Spinal cord (tissue), 10 donors: ENCODE data around the gene LSM7. TPM values are rescaled to one million over a fixed set of nuclear protein-coding genes. Genes with fewer than 3 reads are reported as not detected.

Source experiments
- DNase-seq, 6 donors: peaks; one replicate each; pipeline versions ENCODE4 v3.0.0 to v3.0.0-alpha.2; 2013 to 2015; ENCODE audit warnings: low spot score in 6 of 6, low read depth in 4 of 6
- H3K27ac ChIP-seq: one replicate; pipeline ENCODE4 v1.5.1; 2013; ENCODE audit warnings: low read depth, low read length, control low read depth
- H3K27me3 ChIP-seq: one replicate; pipeline ENCODE4 v1.6.1; 2013; ENCODE audit warnings: low read length; ENCODE audit not compliant: control insufficient read depth, insufficient read depth
- H3K36me3 ChIP-seq: one replicate; pipeline ENCODE4 v1.6.1; 2013; ENCODE audit warnings: low read length; ENCODE audit not compliant: control insufficient read depth, insufficient read depth
- H3K4me1 ChIP-seq: one replicate; pipeline ENCODE4 v1.6.1; 2013; ENCODE audit warnings: low read length; ENCODE audit not compliant: control insufficient read depth, insufficient read depth
- H3K4me3 ChIP-seq: one replicate; pipeline ENCODE4 v1.5.1; 2013; ENCODE audit warnings: low read depth, low read length, control low read depth
- H3K9me3 ChIP-seq: one replicate; pipeline ENCODE4 v1.6.1; 2013; ENCODE audit warnings: low read length; ENCODE audit not compliant: control insufficient read depth, insufficient read depth
- WGBS: methylation state at CpG from one replicate; pipeline ENCODE4 v1.1.5; 2013; ENCODE audit warnings: missing lambda C conversion rate; ENCODE audit not compliant: insufficient coverage; 5-methylcytosine and 5-hydroxymethylcytosine counted together
- polyA plus RNA-seq, 2 donors: library from polyadenylated mRNA; unstranded; fragments of 120-200 nt; gene quantifications; one replicate each; pipeline ENCODE4 v1.2.1, GENCODE V29; 2013; ENCODE audit not compliant: insufficient read length in 2 of 2
- total RNA-seq, 2 donors: library from RNA; depleted of rRNA in 1 of 2; stranded (reverse); fragments of 120-200 nt in 1 of 2; fragments of >200 nt in 1 of 2; gene quantifications; one replicate each; pipeline versions ENCODE4 v1.2.3 to v1.2.4, GENCODE V29; 2013 to 2014
- donor health status: healthy.

Gene LSM7
- total and polyA plus RNA-seq, 4 donors, result 48.2 to 165 (median 139) TPM

DNA sequence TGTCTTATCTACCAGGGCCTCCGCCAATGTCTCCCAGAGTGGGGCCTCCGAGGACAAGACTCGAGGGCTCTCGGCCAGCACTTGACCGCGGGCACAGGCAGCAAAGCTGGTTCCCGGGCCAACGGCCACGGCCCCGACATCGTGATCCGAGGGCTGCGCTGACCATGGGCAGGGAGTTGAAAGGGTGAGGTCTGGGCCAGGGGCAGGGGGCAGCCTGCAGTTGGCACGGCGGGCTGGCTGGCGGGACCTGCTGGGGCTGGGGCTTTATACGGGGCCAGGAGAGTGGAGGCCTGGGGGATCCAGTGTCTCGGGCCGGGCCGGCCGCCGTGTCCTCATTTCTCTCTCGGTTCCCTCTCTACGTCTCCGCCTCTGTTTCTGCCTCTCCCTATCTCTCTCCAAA lies 10.6 kb downstream of the LSM7 start:
- Histone ChIP-seq H3K36me3 (peaks cover 41% of the 10 kb centered on the region), H3K9me3 (no peaks in the 10 kb centered on the region), H3K27ac (no peak overlapping the region), H3K27me3 (no peaks in the 10 kb centered on the region), H3K4me1 (peaks cover 10% of the 10 kb centered on the region), H3K4me3 (no peak overlapping the region)
- no peak for DNase-seq
- WGBS, result 89% methylated on average over 15 of the region's 25 CpGs

GRCh38 chr19:2317300-2317699 lies 11.1 kb downstream of the LSM7 start:
- no peak for DNase-seq
- 88% methylated on average over 13 of the region's 13 CpGs for WGBS

DNA sequence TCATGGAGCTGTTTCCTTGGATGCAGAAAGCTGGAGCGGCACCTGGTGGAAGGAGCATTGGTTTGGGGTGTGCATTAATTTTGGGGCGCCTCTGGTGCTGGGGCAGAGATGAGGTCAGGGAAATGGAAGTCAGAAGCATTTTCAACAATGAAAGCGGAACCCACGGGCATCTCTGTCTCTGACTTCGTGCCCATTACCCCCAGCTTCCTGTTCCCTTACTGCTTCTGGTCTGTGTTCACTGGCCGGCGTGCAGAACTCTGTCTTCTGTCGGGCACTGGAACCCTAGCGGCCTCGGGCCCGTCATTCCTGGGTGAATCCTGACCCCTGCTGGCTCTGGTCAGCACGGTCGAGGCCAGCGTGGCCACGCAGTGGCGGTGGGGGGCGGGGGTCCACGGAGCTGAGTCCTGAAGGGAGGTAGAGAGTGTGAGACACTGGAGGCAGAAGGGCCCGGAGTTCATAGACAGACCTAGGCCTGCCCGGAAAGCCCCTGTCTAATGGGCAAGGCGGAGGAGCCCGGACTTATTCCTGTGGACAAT lies 12.5 kb downstream of the LSM7 start:
- no peak overlapping the region for H3K27ac ChIP-seq
- DNase-seq, result peak in 2 of 6 donors; percentile 67 to 70
- H3K4me1 ChIP-seq, result peaks cover 16% of the 10 kb centered on the region

More at GRCh38 chr19:2317300-2317699, 11.1 kb downstream of the LSM7 start:
- Histone ChIP-seq H3K4me1 (peaks cover 15% of the 10 kb centered on the region), H3K36me3 (peaks cover 36% of the 10 kb centered on the region), H3K27me3 (peaks cover 2% of the 10 kb centered on the region), H3K4me3 (no peak overlapping the region), H3K27ac (no peak overlapping the region), H3K9me3 (no peaks in the 10 kb centered on the region)

DNA sequence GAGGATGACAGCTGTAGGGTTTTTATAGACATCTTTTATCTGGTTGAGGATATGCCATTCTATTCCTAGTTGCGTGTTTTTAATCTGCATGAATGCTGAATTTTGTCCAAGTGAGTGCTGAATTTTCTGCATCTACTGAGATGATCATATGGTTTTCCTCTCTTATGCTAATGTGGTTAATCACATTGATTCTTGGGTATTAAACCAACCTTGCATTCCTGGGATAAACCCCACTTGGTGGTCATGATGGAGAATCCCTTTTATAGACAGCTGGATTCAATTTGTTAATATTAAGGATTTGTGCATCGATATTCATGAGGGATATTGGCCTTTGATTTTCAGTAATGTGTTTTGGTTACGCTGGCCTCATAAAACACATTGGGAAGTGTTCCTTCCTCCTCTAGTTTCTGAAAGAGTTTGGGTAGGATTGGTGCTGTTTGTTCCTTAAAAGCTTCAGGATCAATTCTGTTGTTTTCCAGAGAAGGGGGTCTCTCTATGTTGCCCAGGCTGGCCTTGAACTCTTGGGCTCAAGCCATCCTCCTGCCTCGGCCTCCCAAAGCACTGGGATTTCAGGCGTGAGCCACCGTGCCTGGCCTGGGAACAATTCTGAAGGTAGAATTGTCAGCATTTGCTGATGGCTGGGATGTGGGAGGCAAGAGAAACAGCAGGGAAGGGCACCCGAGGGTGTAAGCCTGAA lies 13.1 kb downstream of the LSM7 start:
- H3K27me3 ChIP-seq, result peaks cover 5% of the 10 kb centered on the region
- peaks cover 17% of the 10 kb centered on the region for H3K4me1 ChIP-seq
- no peak overlapping the region for H3K27ac ChIP-seq
- no peak for DNase-seq
- H3K4me3 ChIP-seq, result no peak overlapping the region
- peaks cover 16% of the 10 kb centered on the region for H3K36me3 ChIP-seq
- 92% methylated on average over 7 of the region's 7 CpGs for WGBS
- no peaks in the 10 kb centered on the region for H3K9me3 ChIP-seq

More for the DNA sequence above, 12.5 kb downstream of the LSM7 start:
- WGBS, result 25% methylated on average over 22 of the region's 22 CpGs
- Histone ChIP-seq H3K36me3 (peaks cover 22% of the 10 kb centered on the region), H3K4me3 (no peak overlapping the region), H3K27me3 (peaks cover 5% of the 10 kb centered on the region), H3K9me3 (no peaks in the 10 kb centered on the region)

DNA sequence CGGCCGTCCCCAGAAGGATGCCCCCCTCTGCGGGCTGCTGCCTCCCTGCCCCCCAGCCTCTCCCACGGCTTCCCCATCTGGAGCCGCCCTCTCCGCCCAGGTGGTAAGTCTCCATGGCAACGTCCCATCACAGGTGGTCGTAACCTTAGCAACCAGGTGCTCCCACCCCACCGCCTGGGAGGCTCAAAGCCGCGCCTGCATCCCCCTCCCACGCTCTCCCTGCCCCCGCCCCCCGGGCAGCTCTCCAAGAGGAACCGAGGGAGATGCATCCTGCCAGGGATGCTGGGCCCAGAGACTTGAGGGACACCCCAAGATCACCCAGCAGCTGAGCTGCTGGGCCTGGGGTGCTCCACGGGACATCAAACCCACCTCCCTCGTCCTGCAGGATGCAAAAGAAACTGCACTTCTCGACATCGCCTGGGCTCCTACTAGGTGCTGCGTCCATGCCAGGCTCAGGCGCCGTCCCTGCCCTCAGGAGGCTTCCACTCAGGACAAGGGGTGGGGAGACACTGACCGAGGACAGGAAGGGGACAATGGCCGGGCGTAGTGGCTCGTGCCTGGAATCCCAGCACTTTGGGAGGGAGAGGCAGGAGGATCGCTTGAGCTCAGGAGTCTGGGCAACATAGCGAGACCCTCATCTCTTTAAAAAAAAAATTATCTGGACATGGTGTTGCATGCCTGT lies 15.4 kb downstream of the LSM7 start:
- H3K4me3 ChIP-seq, result no peak overlapping the region
- H3K9me3 ChIP-seq, result no peaks in the 10 kb centered on the region
- H3K27ac ChIP-seq, result no peak overlapping the region
- peaks cover 3% of the 10 kb centered on the region for H3K36me3 ChIP-seq
- DNase-seq, result peak in 1 of 6 donors; percentile 30
- H3K27me3 ChIP-seq, result peaks cover 14% of the 10 kb centered on the region
- peaks cover 36% of the 10 kb centered on the region for H3K4me1 ChIP-seq
- 42% methylated on average over 28 of the region's 28 CpGs for WGBS

DNA sequence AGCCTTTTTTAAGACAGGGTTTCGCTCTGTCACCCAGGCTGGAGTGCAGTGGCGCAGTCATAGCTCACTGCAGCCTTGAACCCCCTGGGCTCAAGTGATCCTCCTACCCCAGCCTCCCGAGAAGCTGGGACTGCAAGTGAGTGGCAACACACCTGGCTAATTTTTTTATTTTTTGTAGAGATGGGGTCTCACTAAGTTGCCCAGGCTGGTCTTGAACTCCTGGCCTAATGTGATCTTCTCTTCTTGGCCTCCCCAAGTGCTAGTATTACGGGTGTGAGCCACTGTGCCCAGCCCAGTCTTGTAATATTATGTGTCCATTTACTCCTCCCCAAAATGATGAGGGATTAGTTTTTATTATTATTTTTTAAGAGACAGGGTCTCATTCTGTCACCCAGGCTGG lies 17.3 kb downstream of the LSM7 start:
- H3K4me3 ChIP-seq, result no peak overlapping the region
- H3K9me3 ChIP-seq, result no peaks in the 10 kb centered on the region
- H3K36me3 ChIP-seq, result peaks cover 2% of the 10 kb centered on the region
- no peak for DNase-seq
- H3K27me3 ChIP-seq, result peaks cover 21% of the 10 kb centered on the region
- H3K27ac ChIP-seq, result no peak overlapping the region
- peaks cover 44% of the 10 kb centered on the region for H3K4me1 ChIP-seq
- 94% methylated on average over 2 of the region's 4 CpGs for WGBS

GRCh38 chr19:2309734-2310362 lies 18.5 kb downstream of the LSM7 start:
- H3K36me3 ChIP-seq, result peaks cover 2% of the 10 kb centered on the region
- WGBS, result 59% methylated on average over 13 of the region's 17 CpGs
- no peak overlapping the region for H3K4me3 ChIP-seq
- H3K4me1 ChIP-seq, result peaks cover 38% of the 10 kb centered on the region
- no peaks in the 10 kb centered on the region for H3K9me3 ChIP-seq
- DNase-seq, result peak in 2 of 6 donors; percentile 73 to 80
- no peak overlapping the region for H3K27ac ChIP-seq
- peaks cover 21% of the 10 kb centered on the region for H3K27me3 ChIP-seq

- no peaks in the 10 kb centered on the region for H3K9me3 ChIP-seq
- peaks cover 8% of the 10 kb centered on the region for H3K36me3 ChIP-seq
- peaks cover 21% of the 10 kb centered on the region for H3K27me3 ChIP-seq
- H3K4me1 ChIP-seq, result peaks cover 43% of the 10 kb centered on the region
- DNase-seq, result peak in 2 of 6 donors; percentile 48 to 69
- H3K4me3 ChIP-seq, result peak within 1 kb of the TSS; percentile 39
- 2% methylated on average over 63 of the region's 63 CpGs for WGBS
- H3K27ac ChIP-seq, result no peak within 1 kb of the TSS
Observed at GRCh38 chr19:2308114-2308556, 20.3 kb downstream of the LSM7 start, which contains the start of gene LINGO3. Gene LINGO3, minus strand, starts transcription at chr19:2308154. Its CDS starts 16,378 bp downstream, at chr19:2291776.

DNA sequence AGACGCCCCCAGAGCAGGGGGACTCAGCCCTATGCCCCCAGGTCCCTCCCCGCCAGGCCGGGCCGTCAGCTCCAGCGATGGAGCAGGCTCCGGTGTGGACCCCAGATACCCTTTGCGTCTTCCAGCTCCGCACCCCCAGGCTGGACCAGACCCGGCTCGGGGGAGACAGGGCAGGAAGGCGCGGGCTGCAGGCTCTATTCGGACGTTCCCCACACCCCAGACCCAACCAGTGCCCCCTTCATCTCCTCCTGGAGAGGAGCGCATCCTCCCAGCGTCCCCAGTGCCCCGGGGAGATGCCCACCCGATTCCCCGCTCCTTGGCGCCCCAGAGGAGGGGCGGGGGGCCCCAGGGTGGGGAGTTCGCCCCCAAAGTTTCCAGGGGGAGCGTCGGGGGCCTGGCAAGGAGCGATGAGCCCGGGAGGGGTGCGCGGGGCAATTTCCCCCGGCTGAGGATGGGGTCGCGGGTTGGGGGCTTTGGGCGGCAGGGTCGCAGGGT lies 20.8 kb downstream of the LSM7 start:
- 16% methylated on average over 30 of the region's 33 CpGs for WGBS

More for the DNA sequence above, 20.8 kb downstream of the LSM7 start:
- DNase-seq, result no peak
- H3K36me3 ChIP-seq, result peaks cover 8% of the 10 kb centered on the region
- H3K4me1 ChIP-seq, result peaks cover 47% of the 10 kb centered on the region
- peaks cover 23% of the 10 kb centered on the region for H3K27me3 ChIP-seq
- no peak overlapping the region for H3K27ac ChIP-seq
- no peaks in the 10 kb centered on the region for H3K9me3 ChIP-seq
- H3K4me3 ChIP-seq, result peak overlapping the region; percentile 39
